Frontal cortex (tissue), 4 donors: ENCODE results near the gene IGF1R. TPM values are rescaled to one million over a fixed set of nuclear protein-coding genes. Genes with fewer than 3 reads are reported as not detected.
A peak's percentile ranks its signal among the peaks of the same experiment; 100 is the strongest.

Experiments used
- DNase-seq, 2 donors: peaks; one replicate each; pipeline ENCODE4 v3.0.0; 2012; ENCODE audit warnings: low spot score in 2 of 2
- FAIRE-seq: peaks from 2 replicates; lab custom pipeline; 2012; peaks lifted over from hg19 to GRCh38; lab: Jason Lieb, UNC
- total RNA-seq: library from RNA; depleted of rRNA; stranded (reverse); fragments of >200 nt; gene quantifications from one replicate; pipeline ENCODE4 v1.2.3, GENCODE V29; 2014
- donor health status: control.
- donor health status: control.
- donor health status: control.

The IGF1R gene
- total RNA-seq, 1 donor from 2014 or later = 28.1 TPM

- no peak for FAIRE-seq
- no peak for DNase-seq
Measured at GRCh38 chr15:98763179-98763578, 114.8 kb downstream of the IGF1R start.

GRCh38 chr15:98764291-98764690 lies 116.0 kb downstream of the IGF1R start:
- DNase-seq (no peak), FAIRE-seq (no peak)

GRCh38 chr15:98765610-98766009 lies 117.3 kb downstream of the IGF1R start:
- no peak for DNase-seq
- no peak for FAIRE-seq

- DNase-seq = no peak
- FAIRE-seq = no peak
Measured at GRCh38 chr15:98767692-98768091, 119.4 kb downstream of the IGF1R start.

- no peak for FAIRE-seq
Measured at GRCh38 chr15:98769867-98770266, 121.5 kb downstream of the IGF1R start.

GRCh38 chr15:98770984-98771383 lies 122.6 kb downstream of the IGF1R start:
- DNase-seq = no peak
- no peak for FAIRE-seq

More at GRCh38 chr15:98769867-98770266, 121.5 kb downstream of the IGF1R start:
- no peak for DNase-seq

- DNase-seq (no peak), FAIRE-seq (no peak)
Measured at GRCh38 chr15:98771541-98771940, 123.2 kb downstream of the IGF1R start.

GRCh38 chr15:98772895-98773294 lies 124.6 kb downstream of the IGF1R start:
- DNase-seq (no peak), FAIRE-seq (no peak)

GRCh38 chr15:98773616-98774015 lies 125.3 kb downstream of the IGF1R start:
- no peak for DNase-seq
- FAIRE-seq = no peak

GRCh38 chr15:98774756-98775497 lies 126.6 kb downstream of the IGF1R start:
- DNase-seq (no peak), FAIRE-seq (no peak)

- DNase-seq (no peak), FAIRE-seq (no peak)
Measured at GRCh38 chr15:98775498-98776230, 127.3 kb downstream of the IGF1R start.

- DNase-seq (no peak), FAIRE-seq (no peak)
Measured at GRCh38 chr15:98776607-98777281, 128.4 kb downstream of the IGF1R start.

GRCh38 chr15:98777426-98777825 lies 129.1 kb downstream of the IGF1R start:
- DNase-seq = no peak

GRCh38 chr15:98778263-98778959 lies 130.1 kb downstream of the IGF1R start:
- DNase-seq (no peak), FAIRE-seq (no peak)

More at GRCh38 chr15:98777426-98777825, 129.1 kb downstream of the IGF1R start:
- no peak for FAIRE-seq

- DNase-seq (no peak), FAIRE-seq (no peak)
Measured at GRCh38 chr15:98778960-98779359, 130.6 kb downstream of the IGF1R start.

GRCh38 chr15:98779463-98780071 lies 131.2 kb downstream of the IGF1R start:
- DNase-seq = peak; percentile 26 to 51
- no peak for FAIRE-seq

GRCh38 chr15:98781838-98782237 lies 133.5 kb downstream of the IGF1R start:
- no peak for FAIRE-seq
- no peak for DNase-seq

- DNase-seq = no peak
- no peak for FAIRE-seq
Measured at GRCh38 chr15:98782801-98783200, 134.5 kb downstream of the IGF1R start.

GRCh38 chr15:98785431-98785806 lies 137.1 kb downstream of the IGF1R start:
- DNase-seq = no peak

More at GRCh38 chr15:98785431-98785806, 137.1 kb downstream of the IGF1R start:
- FAIRE-seq = no peak
